Lower leg skin (tissue), 3 donors: ENCODE results near the gene FNDC3B.

Source experiments
- CTCF ChIP-seq, 3 donors: fragments of 450-650 bp; IDR thresholded peaks; one replicate each; pipeline ENCODE4 v1.5.1; 2016; ENCODE audit warnings: antibody characterized with exemption in 3 of 3, mild to moderate bottlenecking in 3 of 3, moderate library complexity in 2 of 3
- POLR2A ChIP-seq, 2 donors: fragments of 450-650 bp; IDR thresholded peaks; one replicate each; pipeline ENCODE4 v1.6.1; 2016 to 2017; ENCODE audit warnings: antibody characterized with exemption in 2 of 2, mild to moderate bottlenecking in 1 of 2, moderate library complexity in 1 of 2

GRCh38 chr3:172307141-172307560 is 267.8 kb downstream of the FNDC3B start:
- no peak for TF ChIP-seq POLR2A (IDR thresholded peaks at IDR 0.05)
- no peak for TF ChIP-seq CTCF (IDR thresholded peaks at IDR 0.05)
